Keratinocyte (primary cell): ENCODE results near the gene TSTD2.

Source experiments
- CTCF ChIP-seq, 3 experiments: IDR thresholded peaks in 1 of 3; conservative IDR thresholded peaks in 1 of 3; optimal IDR thresholded peaks in 1 of 3; 2 replicates in 2 of 3; 3 replicates in 1 of 3; pipeline versions ENCODE3 to v1.5.1; 2011; ENCODE audit warnings: low read length in 3 of 3, mild to moderate bottlenecking in 3 of 3, moderate library complexity in 2 of 3, control low read depth in 1 of 3, inconsistent platforms in 1 of 3; ENCODE audit not compliant: insufficient read depth in 2 of 3; ENCODE audit errors: extremely low read depth in 1 of 3
- EZH2 ChIP-seq: IDR thresholded peaks from one replicate; pipeline ENCODE4 v1.6.1; 2012; ENCODE audit warnings: inconsistent platforms, mild to moderate bottlenecking, low read length, moderate library complexity

- TF ChIP-seq CTCF (optimal IDR thresholded peaks at IDR 0.05 in 1 of 3, IDR thresholded peaks at IDR 0.05 in 1 of 3, conservative IDR thresholded peaks at IDR 0.05 in 1 of 3; ENCODE audit: extremely low read depth in 1 of 3, insufficient read depth in 2 of 3, low read length in 3 of 3) (no peak), EZH2 (no peak)
Observed at GRCh38 chr9:97658707-97659106, 25.5 kb upstream of the TSTD2 start.
